Hepatocyte (in vitro differentiated cells): Measurements from ENCODE around the gene C18orf63. TPM values are rescaled to one million over a fixed set of nuclear protein-coding genes. Genes with fewer than 3 reads are reported as not detected.
"Not testable (repeated sequence)": the region's sequence is repeated elsewhere in the genome, so short reads cannot be mapped to it uniquely, and the experiment has no call there.

ENCODE experiments used
- DNase-seq: peaks from one replicate; pipeline ENCODE4 v3.0.0-alpha.2; 2016; ENCODE audit warnings: low spot score
- H2AFZ ChIP-seq: fragments of 200-600 bp; sonication (generic); 2 replicates; pipeline ENCODE4 v1.6.0; 2016; ENCODE audit warnings: antibody characterized with exemption, mild to moderate bottlenecking
- H3K27ac ChIP-seq: fragments of 200-600 bp; sonication (generic); 2 replicates; pipeline ENCODE4 v1.5.1; 2016; ENCODE audit warnings: mild to moderate bottlenecking
- H3K27me3 ChIP-seq: fragments of 200-600 bp; sonication (generic); 2 replicates; pipeline ENCODE4 v1.6.1; 2016
- H3K36me3 ChIP-seq: fragments of 200-600 bp; sonication (generic); replicated peaks from 2 replicates; pipeline ENCODE4 v1.5.1; 2016; ENCODE audit warnings: low read depth; ENCODE audit not compliant: insufficient read depth
- H3K4me1 ChIP-seq: fragments of 200-600 bp; sonication (generic); 2 replicates; pipeline ENCODE4 v1.5.1; 2016; ENCODE audit warnings: mild to moderate bottlenecking, moderate library complexity; ENCODE audit not compliant: insufficient read depth
- H3K4me2 ChIP-seq: fragments of 200-600 bp; sonication (generic); 2 replicates; pipeline ENCODE4 v1.6.0; 2016
- H3K4me3 ChIP-seq: fragments of 200-600 bp; sonication (generic); 2 replicates; pipeline ENCODE4 v1.5.1; 2016; ENCODE audit warnings: mild to moderate bottlenecking
- H3K79me2 ChIP-seq: fragments of 200-600 bp; sonication (generic); 2 replicates; pipeline ENCODE4 v1.6.0; 2017; ENCODE audit warnings: mild to moderate bottlenecking
- H3K9me2 ChIP-seq: fragments of 200-600 bp; sonication (generic); replicated peaks from 2 replicates; pipeline ENCODE4 v1.6.0; 2017; ENCODE audit warnings: mild to moderate bottlenecking; ENCODE audit not compliant: insufficient read depth
- H3K9me3 ChIP-seq: fragments of 200-600 bp; sonication (generic); 2 replicates; pipeline ENCODE4 v1.5.1; 2016; ENCODE audit warnings: low read depth, mild to moderate bottlenecking
- H4K20me1 ChIP-seq: fragments of 200-600 bp; sonication (generic); 2 replicates; pipeline ENCODE4 v1.6.0; 2016; ENCODE audit warnings: mild to moderate bottlenecking; ENCODE audit not compliant: insufficient read depth, poor library complexity, severe bottlenecking
- CTCF ChIP-seq: fragments of 200-600 bp; sonication (generic); IDR thresholded peaks from 2 replicates; pipeline ENCODE4 v1.5.1; 2016; ENCODE audit warnings: antibody characterized with exemption, mild to moderate bottlenecking; ENCODE audit not compliant: poor library complexity
- EZH2 ChIP-seq: fragments of 200-600 bp; sonication (generic); IDR thresholded peaks from 2 replicates; pipeline ENCODE4 v1.6.1; 2016; ENCODE audit warnings: antibody characterized with exemption, mild to moderate bottlenecking, borderline replicate concordance
- EZH2phosphoT487 ChIP-seq: fragments of 200-600 bp; sonication (generic); IDR thresholded peaks from one replicate; pipeline ENCODE4 v1.6.1; 2018; ENCODE audit warnings: antibody characterized with exemption, mild to moderate bottlenecking, low read depth, moderate library complexity; ENCODE audit not compliant: unreplicated experiment, severe bottlenecking
- WGBS: methylation state at CpG from one replicate; pipeline ENCODE4 v1.1.6; 2016; ENCODE audit warnings: low lambda C conversion rate; ENCODE audit errors: missing lambda C conversion rate; 5-methylcytosine and 5-hydroxymethylcytosine counted together
- polyA plus RNA-seq: library from polyadenylated mRNA; unstranded; fragments of >200 nt; fragmentation: Nextera tagmentation; extraction: Ambion mirVana; gene quantifications from 2 replicates; pipeline ENCODE4 v1.2.1, GENCODE V29; 2016
- total RNA-seq: library from RNA; depleted of rRNA; stranded (reverse); fragments of >200 nt; gene quantifications from 2 replicates; pipeline ENCODE4 v1.2.3, GENCODE V29; 2014

C18orf63 gene
- total and polyA plus RNA-seq, 2 experiments from 2014 or later, result not detected

GRCh38 chr18:74284980-74285355 is 30.7 kb upstream of the C18orf63 start:
- Histone ChIP-seq H3K4me1 (peaks cover 54% of the 10 kb centered on the region), H2AFZ (no peak overlapping the region), H3K36me3 (no peaks in the 10 kb centered on the region), H3K27me3 (no peaks in the 10 kb centered on the region), H3K27ac (peak overlapping the region; percentile 88), H3K4me2 (peak overlapping the region; percentile 63), H3K9me3 (no peaks in the 10 kb centered on the region), H4K20me1 (no peaks in the 10 kb centered on the region), H3K9me2 (no peaks in the 10 kb centered on the region), H3K4me3 (no peak overlapping the region), H3K79me2 (peaks cover 94% of the 10 kb centered on the region)
- no peak for DNase-seq
- 100% methylated on average over 1 of the region's 1 CpG for WGBS
- TF ChIP-seq CTCF, result no peak
- TF ChIP-seq EZH2phosphoT487, result no peak
- TF ChIP-seq EZH2, result no peak

- not testable (repeated sequence) for H3K27me3 ChIP-seq, H3K4me2 ChIP-seq, H3K9me3 ChIP-seq, H2AFZ ChIP-seq, DNase-seq, H3K36me3 ChIP-seq, H3K4me3 ChIP-seq, H4K20me1 ChIP-seq, H3K9me2 ChIP-seq
- peaks cover 94% of the 10 kb centered on the region for H3K79me2 ChIP-seq
- peak overlapping the region; percentile 88 for H3K27ac ChIP-seq
- H3K4me1 ChIP-seq, result peaks cover 59% of the 10 kb centered on the region
- WGBS, result 95% methylated on average over 3 of the region's 3 CpGs
Observed at GRCh38 chr18:74285583-74285982, 30.1 kb upstream of the C18orf63 start.

- H3K36me3 ChIP-seq, result no peaks in the 10 kb centered on the region
- H3K9me3 ChIP-seq, result no peaks in the 10 kb centered on the region
- no peak for DNase-seq
- H2AFZ ChIP-seq, result no peak overlapping the region
- peaks cover 60% of the 10 kb centered on the region for H3K4me1 ChIP-seq
- TF ChIP-seq EZH2phosphoT487 (no peak), EZH2 (no peak), CTCF (no peak)
- peaks cover 92% of the 10 kb centered on the region for H3K79me2 ChIP-seq
- no peak overlapping the region for H3K4me3 ChIP-seq
- no peaks in the 10 kb centered on the region for H3K27me3 ChIP-seq
- WGBS, result 76% methylated on average over 4 of the region's 4 CpGs
- no peaks in the 10 kb centered on the region for H4K20me1 ChIP-seq
- H3K27ac ChIP-seq, result no peak overlapping the region
- no peaks in the 10 kb centered on the region for H3K9me2 ChIP-seq
- H3K4me2 ChIP-seq, result no peak overlapping the region
Observed at GRCh38 chr18:74286106-74286855, 29.4 kb upstream of the C18orf63 start.

- Histone ChIP-seq H3K36me3 (no peaks in the 10 kb centered on the region), H4K20me1 (no peaks in the 10 kb centered on the region), H3K9me3 (no peaks in the 10 kb centered on the region), H3K27ac (no peak overlapping the region), H3K79me2 (peaks cover 91% of the 10 kb centered on the region), H2AFZ (no peak overlapping the region), H3K4me1 (peaks cover 54% of the 10 kb centered on the region), H3K9me2 (no peaks in the 10 kb centered on the region), H3K4me2 (peak overlapping the region; percentile 90), H3K27me3 (no peaks in the 10 kb centered on the region), H3K4me3 (no peak overlapping the region)
- 97% methylated on average over 2 of the region's 2 CpGs for WGBS
- TF ChIP-seq EZH2phosphoT487 (no peak), CTCF (no peak), EZH2 (no peak)
- DNase-seq, result no peak
Observed at GRCh38 chr18:74286856-74287255, 28.8 kb upstream of the C18orf63 start.
